ENCODE results near the gene SLC13A4.

Gene SLC13A4

GRCh38 chr7:135707570-135707966, 20.4 kb downstream of the SLC13A4 start:
- Histone ChIP-seq H3K79me2 (ENCODE audit: control insufficient read depth, insufficient read depth, low read length) (no peaks in the 10 kb centered on the region), H3K9ac (ENCODE audit: low read length) (no peak overlapping the region), H4K5ac (ENCODE audit: low read length) (no peak overlapping the region), H2BK120ac (ENCODE audit: low read depth, low read length) (no peak overlapping the region), H3K23ac (ENCODE audit: low read length) (no peak overlapping the region), H3K18ac (ENCODE audit: low read length) (no peak overlapping the region), H3K27ac (ENCODE audit: low read depth, low read length) (no peak overlapping the region), H2AK5ac (ENCODE audit: low read length) (no peak overlapping the region), H3K56ac (ENCODE audit: low read length) (no peak overlapping the region), H4K8ac (ENCODE audit: low read depth, low read length) (no peak overlapping the region), H2BK15ac (replicated peaks; ENCODE audit: low read depth) (no peak overlapping the region), H3K4me2 (ENCODE audit: low read length) (no peak overlapping the region), H3K4me3 (ENCODE audit: low read length) (no peak overlapping the region), H3K36me3 (ENCODE audit: control insufficient read depth, insufficient read depth, low read length) (no peaks in the 10 kb centered on the region), H3K27me3 (ENCODE audit: insufficient read depth, low read length, poor library complexity) (no peaks in the 10 kb centered on the region), H3K79me1 (ENCODE audit: low read length) (no peaks in the 10 kb centered on the region), H3K4ac (ENCODE audit: low read depth, low read length) (no peak overlapping the region), H3K4me1 (ENCODE audit: control insufficient read depth, low read depth, low read length) (peaks cover 14% of the 10 kb centered on the region), H2BK5ac (ENCODE audit: low read length) (no peak overlapping the region)
- WGBS (ENCODE audit: extremely low coverage, insufficient coverage, low lambda C conversion rate), result no CpG with 5 or more reads among the region's 5 CpGs
- no peak for DNase-seq

- Histone ChIP-seq H3K79me2 (ENCODE audit: control insufficient read depth, insufficient read depth, low read length) (no peaks in the 10 kb centered on the region), H3K4ac (ENCODE audit: low read depth, low read length) (no peak overlapping the region), H3K4me3 (ENCODE audit: low read length) (no peak overlapping the region), H4K8ac (ENCODE audit: low read depth, low read length) (no peak overlapping the region), H3K4me1 (ENCODE audit: control insufficient read depth, low read depth, low read length) (peaks cover 14% of the 10 kb centered on the region), H3K56ac (ENCODE audit: low read length) (no peak overlapping the region), H3K23ac (ENCODE audit: low read length) (no peak overlapping the region), H3K27ac (ENCODE audit: low read depth, low read length) (no peak overlapping the region), H2AK5ac (ENCODE audit: low read length) (no peak overlapping the region), H4K5ac (ENCODE audit: low read length) (no peak overlapping the region), H2BK120ac (ENCODE audit: low read depth, low read length) (no peak overlapping the region), H3K27me3 (ENCODE audit: insufficient read depth, low read length, poor library complexity) (no peaks in the 10 kb centered on the region), H3K9ac (ENCODE audit: low read length) (no peak overlapping the region), H2BK5ac (ENCODE audit: low read length) (no peak overlapping the region), H2BK15ac (replicated peaks; ENCODE audit: low read depth) (no peak overlapping the region), H3K79me1 (ENCODE audit: low read length) (no peaks in the 10 kb centered on the region), H3K4me2 (ENCODE audit: low read length) (no peak overlapping the region), H3K36me3 (ENCODE audit: control insufficient read depth, insufficient read depth, low read length) (no peaks in the 10 kb centered on the region), H3K18ac (ENCODE audit: low read length) (no peak overlapping the region)
- WGBS (ENCODE audit: extremely low coverage, insufficient coverage, low lambda C conversion rate), result no CpG with 5 or more reads among the region's 7 CpGs
- no peak for DNase-seq
Observed at GRCh38 chr7:135706858-135707569, 21.0 kb downstream of the SLC13A4 start.

- Histone ChIP-seq H3K4ac (ENCODE audit: low read depth, low read length) (no peak overlapping the region), H3K4me1 (ENCODE audit: control insufficient read depth, low read depth, low read length) (peaks cover 14% of the 10 kb centered on the region), H3K4me2 (ENCODE audit: low read length) (no peak overlapping the region), H3K79me2 (ENCODE audit: control insufficient read depth, insufficient read depth, low read length) (no peaks in the 10 kb centered on the region), H2BK5ac (ENCODE audit: low read length) (no peak overlapping the region), H3K18ac (ENCODE audit: low read length) (no peak overlapping the region), H4K5ac (ENCODE audit: low read length) (no peak overlapping the region), H3K79me1 (ENCODE audit: low read length) (no peaks in the 10 kb centered on the region), H3K56ac (ENCODE audit: low read length) (no peak overlapping the region), H3K4me3 (ENCODE audit: low read length) (no peak overlapping the region), H2BK120ac (ENCODE audit: low read depth, low read length) (no peak overlapping the region), H3K36me3 (ENCODE audit: control insufficient read depth, insufficient read depth, low read length) (no peaks in the 10 kb centered on the region), H3K27me3 (ENCODE audit: insufficient read depth, low read length, poor library complexity) (no peaks in the 10 kb centered on the region), H2AK5ac (ENCODE audit: low read length) (no peak overlapping the region), H4K8ac (ENCODE audit: low read depth, low read length) (no peak overlapping the region), H3K9ac (ENCODE audit: low read length) (no peak overlapping the region), H3K23ac (ENCODE audit: low read length) (no peak overlapping the region), H3K27ac (ENCODE audit: low read depth, low read length) (no peak overlapping the region), H2BK15ac (replicated peaks; ENCODE audit: low read depth) (no peak overlapping the region)
- WGBS (ENCODE audit: extremely low coverage, insufficient coverage, low lambda C conversion rate), result no CpG with 5 or more reads among the region's 20 CpGs
- DNase-seq, result no peak
Observed at GRCh38 chr7:135706038-135706742, 21.8 kb downstream of the SLC13A4 start.

DNA sequence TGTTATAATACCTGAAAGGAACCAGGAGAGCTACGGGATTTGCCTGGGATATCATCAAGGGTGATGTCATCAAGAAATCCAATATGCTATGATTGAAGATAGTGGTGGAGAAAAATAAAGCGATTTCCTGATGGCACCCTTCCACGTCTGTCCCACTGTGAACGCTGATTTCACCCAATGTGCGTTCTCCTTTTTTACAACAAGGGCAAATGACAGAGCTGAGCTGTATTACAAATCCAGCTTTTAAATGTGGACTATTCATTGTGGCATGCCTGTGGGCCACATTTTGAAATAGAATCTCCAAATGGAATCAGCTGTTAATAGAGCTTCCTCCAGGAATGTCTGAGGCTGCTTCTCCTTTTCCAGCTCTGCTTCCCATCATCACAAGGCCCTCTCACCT, 23.3 kb downstream of the SLC13A4 start:
- Histone ChIP-seq H4K5ac (ENCODE audit: low read length) (no peak overlapping the region), H2BK5ac (ENCODE audit: low read length) (no peak overlapping the region), H2BK120ac (ENCODE audit: low read depth, low read length) (no peak overlapping the region), H3K27ac (ENCODE audit: low read depth, low read length) (no peak overlapping the region), H3K4ac (ENCODE audit: low read depth, low read length) (no peak overlapping the region), H3K36me3 (ENCODE audit: control insufficient read depth, insufficient read depth, low read length) (no peaks in the 10 kb centered on the region), H4K8ac (ENCODE audit: low read depth, low read length) (no peak overlapping the region), H3K27me3 (ENCODE audit: insufficient read depth, low read length, poor library complexity) (no peaks in the 10 kb centered on the region), H3K9ac (ENCODE audit: low read length) (no peak overlapping the region), H3K4me3 (ENCODE audit: low read length) (no peak overlapping the region), H3K4me1 (ENCODE audit: control insufficient read depth, low read depth, low read length) (peaks cover 12% of the 10 kb centered on the region), H3K18ac (ENCODE audit: low read length) (no peak overlapping the region), H2BK15ac (replicated peaks; ENCODE audit: low read depth) (no peak overlapping the region), H2AK5ac (ENCODE audit: low read length) (no peak overlapping the region), H3K79me1 (ENCODE audit: low read length) (no peaks in the 10 kb centered on the region), H3K4me2 (ENCODE audit: low read length) (no peak overlapping the region), H3K79me2 (ENCODE audit: control insufficient read depth, insufficient read depth, low read length) (no peaks in the 10 kb centered on the region), H3K56ac (ENCODE audit: low read length) (no peak overlapping the region), H3K23ac (ENCODE audit: low read length) (no peak overlapping the region)
- no CpG with 5 or more reads among the region's 5 CpGs for WGBS (ENCODE audit: extremely low coverage, insufficient coverage, low lambda C conversion rate)
- DNase-seq, result no peak

- Histone ChIP-seq H2BK120ac (ENCODE audit: low read depth, low read length) (no peak overlapping the region), H3K56ac (ENCODE audit: low read length) (no peak overlapping the region), H3K4me1 (ENCODE audit: control insufficient read depth, low read depth, low read length) (peaks cover 12% of the 10 kb centered on the region), H2BK15ac (replicated peaks; ENCODE audit: low read depth) (no peak overlapping the region), H4K8ac (ENCODE audit: low read depth, low read length) (no peak overlapping the region), H4K5ac (ENCODE audit: low read length) (no peak overlapping the region), H3K4me2 (ENCODE audit: low read length) (no peak overlapping the region), H3K9ac (ENCODE audit: low read length) (no peak overlapping the region), H2BK5ac (ENCODE audit: low read length) (no peak overlapping the region), H3K18ac (ENCODE audit: low read length) (no peak overlapping the region), H3K27ac (ENCODE audit: low read depth, low read length) (no peak overlapping the region), H3K4ac (ENCODE audit: low read depth, low read length) (no peak overlapping the region), H3K27me3 (ENCODE audit: insufficient read depth, low read length, poor library complexity) (no peaks in the 10 kb centered on the region), H2AK5ac (ENCODE audit: low read length) (no peak overlapping the region), H3K79me1 (ENCODE audit: low read length) (no peaks in the 10 kb centered on the region), H3K36me3 (ENCODE audit: control insufficient read depth, insufficient read depth, low read length) (no peaks in the 10 kb centered on the region), H3K23ac (ENCODE audit: low read length) (no peak overlapping the region), H3K4me3 (ENCODE audit: low read length) (no peak overlapping the region), H3K79me2 (ENCODE audit: control insufficient read depth, insufficient read depth, low read length) (no peaks in the 10 kb centered on the region)
- WGBS (ENCODE audit: extremely low coverage, insufficient coverage, low lambda C conversion rate), result no CpG with 5 or more reads among the region's 2 CpGs
- DNase-seq, result peak; percentile 67
Observed at GRCh38 chr7:135704074-135704473, 23.9 kb downstream of the SLC13A4 start.

All from mesendoderm (in vitro differentiated cells).